HUES64 (cell line): Measurements from ENCODE around the gene SRSF9.
A peak's percentile ranks its signal among the peaks of the same experiment; 100 is the strongest.
"Not testable (repeated sequence)": the region's sequence is repeated elsewhere in the genome, so short reads cannot be mapped to it uniquely, and the experiment has no call there.

Experiments
- H3K27ac ChIP-seq: 2 replicates; pipeline ENCODE4 v1.7.0; 2013; ENCODE audit warnings: low read depth, low read length, inconsistent platforms
- H3K27me3 ChIP-seq: 2 replicates; pipeline ENCODE4 v1.6.1; 2013; ENCODE audit warnings: mild to moderate bottlenecking, low read length; ENCODE audit not compliant: insufficient read depth
- H3K36me3 ChIP-seq: 2 replicates; pipeline ENCODE4 v1.6.1; 2013; ENCODE audit warnings: mild to moderate bottlenecking, low read length; ENCODE audit not compliant: insufficient read depth
- H3K4me1 ChIP-seq: 2 replicates; pipeline ENCODE4 v1.6.1; 2013; ENCODE audit warnings: mild to moderate bottlenecking, low read length, moderate library complexity; ENCODE audit not compliant: insufficient read depth
- H3K4me3 ChIP-seq: 2 replicates; pipeline ENCODE4 v1.5.1; 2013; ENCODE audit warnings: mild to moderate bottlenecking, low read length, moderate library complexity
- H3K9ac ChIP-seq: 2 replicates; pipeline ENCODE4 v1.6.1; 2013; ENCODE audit warnings: mild to moderate bottlenecking, low read depth, low read length
- H3K9me3 ChIP-seq: 2 replicates; pipeline ENCODE4 v1.6.1; 2013; ENCODE audit warnings: low read depth, low read length; ENCODE audit not compliant: insufficient read depth
- WGBS: fragments of 150-250, 120-280 bp; methylation state at CpG from one replicate; pipeline ENCODE4 v1.1.7; 2013; ENCODE audit warnings: missing lambda C conversion rate; 5-methylcytosine and 5-hydroxymethylcytosine counted together

The SRSF9 gene

GRCh38 chr12:120466560-120467315 lies 2.8 kb downstream of the SRSF9 start:
- H3K36me3 ChIP-seq, result peaks cover 59% of the 10 kb centered on the region
- WGBS, result 78% methylated on average over 8 of the region's 8 CpGs
- no peak overlapping the region for H3K4me3 ChIP-seq
- peaks cover 4% of the 10 kb centered on the region; the same call in 1 of the 2 replicates for H3K4me1 ChIP-seq
- no peak overlapping the region for H3K9ac ChIP-seq
- H3K27ac ChIP-seq, result no peak overlapping the region; the same call in 1 of the 2 replicates
- no peaks in the 10 kb centered on the region for H3K9me3 ChIP-seq
- H3K27me3 ChIP-seq, result no peaks in the 10 kb centered on the region

- 76% methylated on average over 5 of the region's 5 CpGs for WGBS
- no peak overlapping the region for H3K27ac ChIP-seq
- peaks cover 69% of the 10 kb centered on the region for H3K36me3 ChIP-seq
- no peaks in the 10 kb centered on the region for H3K9me3 ChIP-seq
- H3K9ac ChIP-seq, result no peak overlapping the region
- no peaks in the 10 kb centered on the region for H3K27me3 ChIP-seq
- H3K4me3 ChIP-seq, result no peak overlapping the region
- peaks cover 4% of the 10 kb centered on the region; the same call in 1 of the 2 replicates for H3K4me1 ChIP-seq
Observed at GRCh38 chr12:120465756-120466155, 3.8 kb downstream of the SRSF9 start.

GRCh38 chr12:120463712-120464111 lies 5.8 kb downstream of the SRSF9 start:
- Histone ChIP-seq H3K4me1 (peaks cover 4% of the 10 kb centered on the region; the same call in 1 of the 2 replicates), H3K27ac (no peak overlapping the region), H3K27me3 (no peaks in the 10 kb centered on the region), H3K9ac (no peak overlapping the region), H3K4me3 (no peak overlapping the region), H3K9me3 (no peaks in the 10 kb centered on the region), H3K36me3 (peaks cover 86% of the 10 kb centered on the region)
- 92% methylated on average over 5 of the region's 5 CpGs for WGBS

GRCh38 chr12:120462099-120462640 lies 7.4 kb downstream of the SRSF9 start:
- no peak overlapping the region for H3K4me3 ChIP-seq
- no peak overlapping the region for H3K27ac ChIP-seq
- H3K36me3 ChIP-seq, result peaks cover 94% of the 10 kb centered on the region
- peaks cover 4% of the 10 kb centered on the region; the same call in 1 of the 2 replicates for H3K4me1 ChIP-seq
- no peaks in the 10 kb centered on the region for H3K9me3 ChIP-seq
- no peaks in the 10 kb centered on the region for H3K27me3 ChIP-seq
- WGBS, result 90% methylated on average over 3 of the region's 3 CpGs
- no peak overlapping the region for H3K9ac ChIP-seq

GRCh38 chr12:120460157-120460556 lies 9.4 kb downstream of the SRSF9 start:
- WGBS, result 95% methylated on average over 3 of the region's 3 CpGs
- H3K9ac ChIP-seq, result no peak overlapping the region
- no peaks in the 10 kb centered on the region for H3K9me3 ChIP-seq
- H3K27ac ChIP-seq, result no peak overlapping the region
- H3K4me1 ChIP-seq, result no peaks in the 10 kb centered on the region
- peaks cover 93% of the 10 kb centered on the region for H3K36me3 ChIP-seq
- no peak overlapping the region for H3K4me3 ChIP-seq
- no peaks in the 10 kb centered on the region for H3K27me3 ChIP-seq

- whole genome bisulfite sequencing, result 92% methylated on average over 6 of the region's 6 CpGs
Observed at GRCh38 chr12:120457133-120457532, 12.4 kb downstream of the SRSF9 start.

GRCh38 chr12:120455302-120455701 lies 14.2 kb downstream of the SRSF9 start:
- H3K36me3 ChIP-seq, result peaks cover 87% of the 10 kb centered on the region
- H3K4me3 ChIP-seq, result no peak overlapping the region
- H3K9me3 ChIP-seq, result no peaks in the 10 kb centered on the region
- WGBS, result 89% methylated on average over 7 of the region's 7 CpGs
- H3K27ac ChIP-seq, result no peak overlapping the region
- no peaks in the 10 kb centered on the region for H3K27me3 ChIP-seq
- no peak overlapping the region for H3K9ac ChIP-seq
- no peaks in the 10 kb centered on the region for H3K4me1 ChIP-seq

More at GRCh38 chr12:120457133-120457532, 12.4 kb downstream of the SRSF9 start:
- Histone ChIP-seq H3K36me3 (peaks cover 92% of the 10 kb centered on the region), H3K27ac (no peak overlapping the region), H3K9me3 (no peaks in the 10 kb centered on the region), H3K4me1 (no peaks in the 10 kb centered on the region), H3K4me3 (no peak overlapping the region), H3K9ac (no peak overlapping the region), H3K27me3 (no peaks in the 10 kb centered on the region)

- Histone ChIP-seq H3K9me3 (no peaks in the 10 kb centered on the region), H3K27me3 (no peaks in the 10 kb centered on the region), H3K9ac (no peak overlapping the region), H3K4me3 (no peak overlapping the region), H3K4me1 (no peaks in the 10 kb centered on the region), H3K27ac (no peak overlapping the region), H3K36me3 (peaks cover 85% of the 10 kb centered on the region)
- WGBS, result 86% methylated on average over 4 of the region's 4 CpGs
Observed at GRCh38 chr12:120453977-120454376, 15.6 kb downstream of the SRSF9 start.

- Histone ChIP-seq H3K9me3 (no peaks in the 10 kb centered on the region), H3K4me3 (no peak overlapping the region), H3K27ac (no peak overlapping the region), H3K9ac (no peak overlapping the region), H3K4me1 (no peaks in the 10 kb centered on the region), H3K27me3 (no peaks in the 10 kb centered on the region), H3K36me3 (peaks cover 78% of the 10 kb centered on the region)
- 93% methylated on average over 3 of the region's 3 CpGs for WGBS
Observed at GRCh38 chr12:120453060-120453750, 16.3 kb downstream of the SRSF9 start.

GRCh38 chr12:120452524-120452923 lies 17.0 kb downstream of the SRSF9 start:
- 96% methylated on average over 5 of the region's 5 CpGs for WGBS
- H3K36me3 ChIP-seq, result peaks cover 80% of the 10 kb centered on the region
- not testable (repeated sequence) for H3K4me1 ChIP-seq, H3K9ac ChIP-seq, H3K9me3 ChIP-seq, H3K27ac ChIP-seq, H3K27me3 ChIP-seq, H3K4me3 ChIP-seq

GRCh38 chr12:120447992-120448391 lies 21.6 kb downstream of the SRSF9 start:
- Histone ChIP-seq H3K27me3 (no peaks in the 10 kb centered on the region), H3K9me3 (no peaks in the 10 kb centered on the region), H3K4me3 (peak overlapping the region; percentile 93; the same call in 1 of the 2 replicates), H3K4me1 (peaks cover 9% of the 10 kb centered on the region; the same call in 1 of the 2 replicates), H3K9ac (no peak overlapping the region), H3K27ac (no peak overlapping the region), H3K36me3 (peaks cover 58% of the 10 kb centered on the region)
- 96% methylated on average over 4 of the region's 4 CpGs for WGBS
